GM12874 (cell line): Measurements from ENCODE around the gene C12orf57.

Experiments
- CTCF ChIP-seq: IDR thresholded peaks from 2 replicates; pipeline ENCODE4 v1.5.1; 2011; ENCODE audit warnings: low read depth, mild to moderate bottlenecking, control low read depth, low read length, moderate library complexity; ENCODE audit not compliant: insufficient read depth

Gene C12orf57

GRCh38 chr12:6950401-6950801 is 6.6 kb downstream of the C12orf57 start:
- peak; percentile 49; the same call in 1 of the 2 replicates for TF ChIP-seq CTCF

- TF ChIP-seq CTCF, result no peak
Measured at GRCh38 chr12:6950811-6951540, 7.2 kb downstream of the C12orf57 start, which contains the start of gene PTPN6. Gene PTPN6, plus strand, starts transcription at chr12:6951356. Its CDS starts 157 bp downstream, at chr12:6951513.

DNA sequence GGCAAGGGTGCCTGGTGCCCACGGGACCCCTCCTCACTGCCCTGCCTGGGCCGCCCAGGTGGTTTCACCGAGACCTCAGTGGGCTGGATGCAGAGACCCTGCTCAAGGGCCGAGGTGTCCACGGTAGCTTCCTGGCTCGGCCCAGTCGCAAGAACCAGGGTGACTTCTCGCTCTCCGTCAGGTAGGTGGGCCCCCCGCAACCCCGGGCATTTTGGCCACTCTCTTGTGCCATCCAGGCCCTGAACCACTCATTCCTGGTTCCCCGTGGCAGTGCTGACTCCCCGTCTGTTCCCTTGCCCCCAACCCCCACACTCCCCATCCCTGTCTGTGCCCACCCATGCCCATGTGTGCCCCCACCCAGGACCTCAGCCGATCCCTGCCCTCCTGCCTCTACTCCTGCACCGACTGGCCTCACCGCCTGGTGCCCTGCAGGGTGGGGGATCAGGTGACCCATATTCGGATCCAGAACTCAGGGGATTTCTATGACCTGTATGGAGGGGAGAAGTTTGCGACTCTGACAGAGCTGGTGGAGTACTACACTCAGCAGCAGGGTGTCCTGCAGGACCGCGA is 7.8 kb downstream of the C12orf57 start:
- no peak for TF ChIP-seq CTCF

DNA sequence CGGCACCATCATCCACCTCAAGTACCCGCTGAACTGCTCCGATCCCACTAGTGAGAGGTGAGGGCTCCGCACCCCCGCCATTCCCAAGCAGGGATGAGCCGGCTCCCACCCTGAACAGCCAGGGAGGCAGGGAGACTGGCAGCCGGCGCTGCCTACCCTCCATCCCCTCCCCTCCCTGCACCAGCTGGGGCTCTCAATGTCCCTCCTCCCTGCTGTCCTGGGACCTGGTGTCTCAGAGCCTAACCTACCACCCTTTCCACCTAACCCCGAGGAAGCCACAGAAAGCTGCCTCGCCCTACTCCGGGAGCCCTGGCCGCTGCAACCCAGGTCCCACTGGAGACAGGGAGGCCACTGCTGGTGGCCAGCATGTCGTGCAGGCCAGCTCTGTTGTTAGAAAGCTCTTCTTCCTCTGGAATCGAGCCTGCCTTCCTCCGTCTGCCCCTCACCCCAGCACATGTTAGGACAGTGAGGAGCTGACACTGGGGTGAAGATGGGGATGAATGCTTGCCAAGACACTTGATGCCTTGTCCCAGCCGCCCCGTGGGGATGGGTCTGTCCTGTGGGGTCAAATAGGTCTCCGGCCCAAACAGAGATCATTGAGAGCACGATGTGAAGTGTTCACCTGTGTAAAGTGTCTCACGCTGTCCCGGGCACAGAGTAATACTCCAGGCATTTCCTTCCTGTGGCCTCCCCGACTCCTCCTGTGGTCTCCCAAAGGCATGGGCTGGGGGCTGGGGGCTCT is 8.5 kb downstream of the C12orf57 start:
- no peak for TF ChIP-seq CTCF

DNA sequence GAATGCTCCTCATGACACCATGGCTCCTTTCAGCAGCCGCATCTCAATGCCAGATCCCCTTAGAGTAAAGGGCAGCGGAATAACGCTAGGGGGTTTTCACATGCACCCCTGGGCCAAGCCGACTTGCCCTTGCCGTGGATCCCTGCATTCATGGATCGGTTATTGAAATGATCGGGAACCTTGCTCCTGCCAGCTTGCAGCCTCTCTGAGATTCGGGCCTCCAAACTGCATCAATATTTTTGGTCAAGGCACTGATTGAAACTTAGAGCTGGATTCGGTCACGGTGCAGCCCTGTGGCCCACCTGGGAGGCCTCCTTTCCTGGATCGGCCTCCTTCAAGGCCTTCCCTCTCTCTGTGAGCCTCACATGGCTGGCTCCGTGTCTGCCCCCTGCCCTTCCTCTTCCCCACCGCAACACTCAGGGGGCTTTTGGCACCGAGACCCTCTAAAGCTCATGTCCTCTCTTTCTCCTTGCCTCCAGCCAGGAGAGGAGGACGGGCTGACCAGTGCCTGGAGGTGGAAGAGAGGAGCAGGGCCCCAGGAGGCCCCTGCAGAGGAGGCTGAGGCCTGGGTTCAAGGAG is 9.1 kb downstream of the C12orf57 start:
- no peak for TF ChIP-seq CTCF

GRCh38 chr12:6953442-6954315 is 9.9 kb downstream of the C12orf57 start:
- no peak for TF ChIP-seq CTCF
